ENCODE measurements around the gene LYVE1.
"Not testable (repeated sequence)": the region's sequence is repeated elsewhere in the genome, so short reads cannot be mapped to it uniquely, and the experiment has no call there.

LYVE1 gene, protein sequence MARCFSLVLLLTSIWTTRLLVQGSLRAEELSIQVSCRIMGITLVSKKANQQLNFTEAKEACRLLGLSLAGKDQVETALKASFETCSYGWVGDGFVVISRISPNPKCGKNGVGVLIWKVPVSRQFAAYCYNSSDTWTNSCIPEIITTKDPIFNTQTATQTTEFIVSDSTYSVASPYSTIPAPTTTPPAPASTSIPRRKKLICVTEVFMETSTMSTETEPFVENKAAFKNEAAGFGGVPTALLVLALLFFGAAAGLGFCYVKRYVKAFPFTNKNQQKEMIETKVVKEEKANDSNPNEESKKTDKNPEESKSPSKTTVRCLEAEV

DNA sequence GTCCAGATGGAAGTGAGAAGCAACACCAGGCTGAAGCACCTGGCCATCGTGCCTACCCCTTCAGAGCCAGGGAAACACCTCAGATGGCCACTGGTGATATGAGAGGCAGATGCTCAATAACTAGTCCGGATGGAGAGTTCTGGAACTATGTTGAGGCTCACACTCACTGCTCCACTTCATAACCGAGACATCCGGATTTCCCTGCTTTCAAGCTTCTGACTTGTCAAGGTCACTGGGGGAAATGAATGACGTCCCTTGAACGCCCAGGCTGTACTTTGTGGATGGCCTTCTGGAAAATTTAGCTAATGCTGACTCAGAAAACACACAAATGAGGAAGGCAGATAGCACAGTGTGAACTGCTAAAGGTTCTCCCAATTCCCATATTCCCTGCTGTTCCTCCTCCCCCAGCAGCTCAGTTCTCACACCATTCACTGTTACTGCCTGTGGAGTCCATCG lies at the start of gene LYVE1:
Gene LYVE1, minus strand, starts transcription at position 180 of the 456 bp plus-strand sequence. Its CDS starts 133 bp downstream, at position 47.
- no peak for DNase-seq

DNA sequence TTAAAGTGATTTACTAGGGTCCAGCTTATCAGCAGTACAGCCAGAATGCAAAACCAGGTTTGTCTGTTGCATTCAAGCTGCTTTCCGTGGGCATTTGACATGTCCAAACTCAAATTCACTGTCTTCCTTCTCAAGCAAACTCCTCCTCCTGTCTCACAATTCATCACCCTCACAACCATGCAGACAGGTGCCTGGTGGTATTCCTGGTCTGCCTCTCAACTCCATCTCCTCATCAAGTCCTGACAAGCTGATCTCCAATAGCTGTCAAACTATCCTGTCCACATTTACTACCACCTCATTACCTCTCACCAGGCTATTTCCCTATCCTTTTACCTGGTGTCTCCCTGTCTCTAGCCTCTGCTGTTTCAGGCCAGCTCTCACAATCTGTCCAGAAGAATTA lies 49.1 kb upstream of the LYVE1 start:
- no peak for DNase-seq

DNA sequence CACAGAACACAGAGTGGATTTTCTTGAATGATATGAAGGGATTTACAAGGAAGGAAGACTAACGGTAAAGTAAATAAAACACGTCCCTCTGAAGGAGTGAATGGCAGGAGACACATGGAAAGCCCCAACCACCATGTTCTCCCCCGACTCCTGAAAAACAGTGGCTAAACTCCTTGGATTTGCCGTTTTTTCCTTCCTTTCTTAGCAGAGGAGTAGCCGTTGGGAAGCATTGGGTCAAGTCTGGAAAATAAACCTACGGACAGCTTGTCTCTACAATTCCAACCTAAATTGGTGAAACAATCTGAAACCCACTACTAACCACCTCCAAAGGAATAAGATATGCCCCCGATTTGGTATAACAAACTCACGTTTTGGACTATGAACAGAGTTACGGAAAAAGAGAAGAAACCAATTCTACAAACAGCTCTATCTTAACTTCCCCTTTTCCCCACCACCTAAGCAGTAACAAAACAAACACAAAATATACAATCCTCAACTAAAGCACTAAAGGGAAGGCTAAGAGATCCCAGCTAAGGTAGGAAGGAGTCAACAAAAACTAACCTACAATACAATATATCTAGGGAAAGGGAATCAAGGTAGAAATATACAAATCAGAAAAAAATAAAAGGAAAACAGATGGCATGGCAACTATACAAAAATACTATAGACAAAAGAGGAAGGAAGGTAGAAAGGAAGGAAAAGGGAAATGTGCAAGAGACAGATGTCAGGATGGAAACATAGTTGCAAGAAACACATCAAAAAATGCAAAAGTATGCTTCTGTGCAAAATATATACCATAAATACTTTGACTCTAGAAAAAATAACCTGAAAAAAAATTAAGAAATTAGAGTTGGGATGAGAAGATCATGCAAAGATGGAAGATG lies 43.8 kb upstream of the LYVE1 start:
- no peak for DNase-seq

DNA sequence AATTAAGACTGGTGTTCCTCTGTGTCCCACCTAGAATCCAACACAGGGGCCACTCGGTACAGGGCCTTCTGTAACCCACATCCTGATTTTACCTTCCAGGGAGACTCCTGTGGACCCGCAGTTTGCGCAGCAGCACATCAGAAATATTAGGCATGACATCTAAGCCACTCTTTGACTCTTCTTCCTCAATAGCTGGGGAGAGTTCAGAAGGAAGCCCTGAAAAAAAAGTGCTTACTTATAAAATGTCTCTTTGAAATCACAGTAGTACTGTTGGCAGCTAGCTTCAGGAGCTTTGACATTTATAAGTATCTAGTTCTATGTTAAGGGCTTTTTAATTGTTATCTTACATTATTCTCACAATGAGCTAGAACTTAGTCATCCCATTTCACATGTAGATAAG lies 41.2 kb upstream of the LYVE1 start:
- DNase-seq, result no peak

DNA sequence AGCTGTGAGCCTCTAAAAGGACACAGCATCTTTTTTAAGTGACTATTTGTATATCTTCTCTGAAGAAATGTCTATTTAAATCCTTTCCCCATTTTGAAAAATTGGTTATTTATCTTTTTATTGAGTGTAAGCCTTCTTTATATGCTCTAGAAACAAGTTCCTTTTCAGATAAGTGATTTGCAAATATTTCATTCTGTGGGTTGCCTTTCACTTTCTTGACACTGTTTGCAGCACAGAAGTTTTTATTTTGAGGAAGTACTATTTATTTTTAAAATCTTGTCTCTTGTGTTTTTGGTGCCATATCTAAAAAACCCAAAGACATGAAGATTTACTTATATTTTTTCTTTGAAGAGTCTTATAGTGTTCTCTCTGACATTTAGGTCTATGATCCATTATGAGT lies 40.1 kb upstream of the LYVE1 start:
- DNase-seq, result no peak

DNA sequence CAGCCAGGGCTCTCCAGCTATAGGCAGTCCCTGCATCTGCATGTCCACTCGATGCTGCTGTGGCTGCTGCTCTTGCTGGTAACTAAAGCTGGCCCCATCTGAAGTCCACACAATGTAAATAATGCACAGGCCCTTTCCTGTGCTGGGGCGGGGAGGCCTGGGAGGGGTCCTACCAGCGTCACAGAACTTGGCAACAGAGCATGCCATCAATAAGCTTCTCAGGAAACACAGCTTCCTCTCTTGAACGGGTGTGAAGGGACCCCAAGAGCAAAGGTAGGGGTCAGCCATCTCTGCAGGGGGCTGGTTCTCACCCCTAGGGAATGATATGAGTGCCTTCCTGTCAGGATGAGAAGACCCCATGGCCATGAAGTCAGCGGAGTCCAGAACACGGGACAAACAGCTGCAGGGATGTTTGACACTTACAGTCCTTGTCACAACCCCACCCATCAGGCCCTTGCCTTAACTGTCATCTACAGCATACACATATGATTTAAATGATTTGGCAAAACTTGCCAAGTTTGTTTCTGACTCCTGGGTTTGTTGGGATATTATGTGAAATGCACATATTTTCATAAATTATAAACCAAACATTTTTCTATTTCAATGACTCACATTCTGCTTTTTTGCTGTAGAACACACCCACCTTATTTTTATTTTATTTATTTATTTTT lies 39.1 kb upstream of the LYVE1 start:
- no peak for DNase-seq

DNA sequence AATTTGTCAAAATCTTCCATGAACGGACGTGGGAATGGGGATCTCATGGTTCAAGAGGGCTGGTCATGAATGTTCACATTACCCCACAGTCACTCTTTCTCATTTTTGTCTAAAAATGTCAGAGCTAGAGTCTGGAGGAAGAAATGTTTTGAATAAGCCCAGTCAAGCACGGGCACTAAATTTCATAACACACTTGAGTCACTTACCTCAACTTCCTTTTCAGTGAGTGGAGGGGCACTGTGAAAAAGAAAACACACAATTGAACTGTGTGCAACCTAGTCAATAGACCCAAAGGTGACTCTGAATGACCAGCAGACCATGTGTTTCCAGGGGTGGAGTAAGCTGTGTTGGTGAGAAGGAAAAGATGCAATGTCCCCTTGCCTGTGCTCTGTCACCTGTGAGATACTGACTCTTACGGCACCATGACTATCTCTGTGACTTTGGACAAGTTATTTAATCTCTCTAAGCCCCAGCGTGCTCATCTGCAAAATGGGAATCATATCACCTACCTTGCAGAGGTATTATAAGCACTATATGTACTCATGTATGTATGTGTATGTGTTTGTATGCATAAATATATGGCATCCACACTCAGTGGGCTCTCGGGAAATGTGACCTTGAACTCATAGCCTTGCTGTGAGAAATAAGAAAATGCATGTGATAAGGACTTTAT lies 38.2 kb upstream of the LYVE1 start:
- DNase-seq, result no peak

DNA sequence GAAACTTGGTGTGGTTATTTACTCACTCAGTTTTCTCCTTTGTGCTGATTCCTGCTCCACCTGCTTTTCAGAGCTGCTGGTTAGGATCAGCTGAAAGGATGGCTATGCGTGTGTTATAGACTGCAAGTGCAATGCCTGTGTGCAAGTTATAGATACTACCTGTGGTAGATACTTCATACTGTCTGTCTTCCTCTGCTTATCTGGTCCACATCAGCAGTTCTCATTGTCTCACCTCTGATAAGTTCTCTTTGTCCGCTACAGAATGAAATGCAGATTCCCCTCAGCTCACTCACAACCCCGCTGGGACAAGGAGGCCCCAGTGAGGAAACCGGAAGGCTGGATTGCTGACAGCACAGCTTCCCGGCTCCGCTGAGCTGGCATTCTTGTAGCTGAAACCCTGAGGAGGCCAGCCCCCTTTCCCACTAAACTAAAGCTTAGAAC lies 37.5 kb upstream of the LYVE1 start:
- DNase-seq, result no peak

DNA sequence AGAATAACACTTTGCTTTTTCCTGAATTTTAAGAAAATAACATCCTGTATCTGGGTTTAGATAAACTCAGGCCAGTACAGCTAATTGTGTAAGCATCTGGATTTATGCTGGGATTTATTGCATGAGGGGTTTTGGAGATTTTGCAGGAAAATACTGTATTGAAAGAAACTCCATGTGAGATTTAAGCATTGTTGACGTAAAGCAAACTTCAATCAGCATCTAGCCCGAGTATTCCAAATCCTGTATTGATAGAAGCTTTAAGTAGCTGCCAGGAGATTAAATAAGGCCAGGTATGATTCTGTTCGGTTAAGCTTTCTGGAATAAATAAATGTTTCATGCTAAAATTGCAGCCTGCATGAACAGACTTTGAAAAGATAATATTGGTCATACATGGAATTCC lies 36.3 kb upstream of the LYVE1 start:
- no peak for DNase-seq

DNA sequence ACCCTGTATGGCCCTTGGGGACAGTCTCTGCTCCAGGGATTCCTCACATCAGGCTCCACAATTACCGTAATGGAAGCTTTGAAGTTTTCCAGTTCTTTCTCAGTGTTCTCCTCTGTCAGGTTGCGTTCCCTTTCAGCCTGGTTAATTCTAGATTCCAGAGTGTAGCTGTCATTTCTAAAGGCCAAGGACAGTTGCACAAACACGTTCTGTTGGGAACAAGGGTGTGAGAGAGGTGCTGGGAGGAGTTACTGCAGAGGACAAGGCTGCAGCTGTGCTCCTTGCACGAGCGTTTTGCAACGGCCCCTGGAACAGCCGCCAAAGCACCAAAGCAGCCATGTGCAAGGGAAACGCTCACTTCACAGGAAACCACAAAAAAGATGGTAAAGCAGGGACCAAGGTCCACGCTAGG lies 35.9 kb upstream of the LYVE1 start:
- DNase-seq, result no peak

DNA sequence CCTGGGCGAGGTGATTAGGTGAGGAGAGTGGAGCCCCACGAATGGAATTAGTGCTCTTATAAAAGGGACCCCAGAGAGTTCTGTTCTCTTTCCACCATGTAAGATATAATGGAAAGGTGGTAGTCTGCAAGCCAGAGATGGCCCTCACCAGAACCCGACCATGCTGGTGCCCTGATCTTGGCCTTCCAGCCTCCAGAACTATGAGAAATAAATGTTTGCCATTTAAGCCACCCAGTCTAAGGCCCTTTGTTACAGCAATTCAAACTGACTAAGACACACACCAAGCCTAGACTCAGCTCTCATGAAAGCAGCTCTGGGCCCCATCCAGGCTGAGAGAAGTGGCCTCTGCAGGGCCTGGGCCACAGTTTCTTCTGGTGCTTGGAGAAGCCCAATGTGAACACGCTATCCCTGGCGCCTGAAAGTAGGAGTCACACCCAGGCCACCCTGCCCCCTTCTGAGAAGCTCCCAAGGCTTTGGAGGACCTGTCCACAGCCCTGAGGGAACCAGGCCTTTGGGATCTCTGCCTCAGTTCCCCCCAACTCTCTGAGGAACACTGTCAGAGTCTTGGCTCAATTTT lies 35.3 kb upstream of the LYVE1 start:
- no peak for DNase-seq

DNA sequence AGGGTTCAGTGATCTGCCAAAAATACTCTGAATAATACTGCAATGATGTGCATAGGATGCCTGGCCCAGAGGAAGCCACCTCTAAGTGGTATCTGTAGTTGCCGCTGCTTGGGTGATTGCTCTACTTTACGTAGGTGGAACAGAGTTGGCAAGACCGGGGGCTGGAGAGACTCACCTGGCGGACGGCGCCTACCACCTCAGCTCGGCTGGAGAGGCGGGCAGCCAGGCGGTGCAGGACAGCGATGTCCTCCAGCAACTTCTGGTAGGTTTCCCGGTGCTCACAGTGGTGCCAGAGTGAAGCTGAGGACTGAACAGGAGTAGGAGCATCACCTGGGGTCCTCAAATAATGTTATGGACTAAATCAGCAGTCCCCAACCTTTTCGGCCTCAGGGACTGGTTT lies 34.5 kb upstream of the LYVE1 start:
- no peak for DNase-seq

DNA sequence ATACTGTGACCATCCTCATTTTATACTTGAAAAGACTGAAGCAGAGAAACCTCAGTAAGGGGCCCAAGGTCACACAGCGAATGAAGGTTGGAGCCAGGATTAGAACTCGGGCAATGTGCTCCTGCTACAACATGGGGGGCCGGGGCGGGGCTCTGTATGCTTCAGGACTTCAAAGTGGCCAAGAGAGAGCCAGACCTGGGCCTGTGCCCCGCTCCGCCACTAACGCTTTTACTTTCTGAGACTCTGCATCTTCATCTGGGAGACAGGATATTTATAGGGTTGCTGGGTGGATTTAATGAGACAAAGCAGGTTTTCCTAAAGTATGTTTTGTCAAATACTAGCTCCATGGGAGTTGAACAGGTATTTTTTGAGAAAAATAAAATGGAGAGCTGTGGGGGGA lies 33.9 kb upstream of the LYVE1 start:
- no peak for DNase-seq

DNA sequence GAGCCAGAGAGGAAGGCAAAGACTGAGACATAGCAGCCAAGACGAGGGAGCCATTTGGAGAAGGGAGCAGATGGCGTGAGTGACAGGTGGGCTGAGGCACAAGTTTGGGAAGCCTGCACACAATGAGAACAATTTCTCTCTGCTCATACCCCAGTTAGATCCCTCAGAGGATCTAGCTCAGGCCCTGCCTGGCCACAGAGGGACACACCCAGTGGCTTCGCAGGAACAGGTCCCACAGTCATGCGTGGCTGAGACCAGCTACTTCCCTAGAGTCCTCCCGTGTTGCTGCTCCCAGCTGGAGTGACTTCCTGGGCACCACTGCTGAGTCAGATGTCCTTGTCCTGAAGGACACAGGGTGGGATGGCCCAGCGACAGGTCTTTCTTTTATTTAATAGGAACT lies 33.4 kb upstream of the LYVE1 start:
- DNase-seq, result no peak

DNA sequence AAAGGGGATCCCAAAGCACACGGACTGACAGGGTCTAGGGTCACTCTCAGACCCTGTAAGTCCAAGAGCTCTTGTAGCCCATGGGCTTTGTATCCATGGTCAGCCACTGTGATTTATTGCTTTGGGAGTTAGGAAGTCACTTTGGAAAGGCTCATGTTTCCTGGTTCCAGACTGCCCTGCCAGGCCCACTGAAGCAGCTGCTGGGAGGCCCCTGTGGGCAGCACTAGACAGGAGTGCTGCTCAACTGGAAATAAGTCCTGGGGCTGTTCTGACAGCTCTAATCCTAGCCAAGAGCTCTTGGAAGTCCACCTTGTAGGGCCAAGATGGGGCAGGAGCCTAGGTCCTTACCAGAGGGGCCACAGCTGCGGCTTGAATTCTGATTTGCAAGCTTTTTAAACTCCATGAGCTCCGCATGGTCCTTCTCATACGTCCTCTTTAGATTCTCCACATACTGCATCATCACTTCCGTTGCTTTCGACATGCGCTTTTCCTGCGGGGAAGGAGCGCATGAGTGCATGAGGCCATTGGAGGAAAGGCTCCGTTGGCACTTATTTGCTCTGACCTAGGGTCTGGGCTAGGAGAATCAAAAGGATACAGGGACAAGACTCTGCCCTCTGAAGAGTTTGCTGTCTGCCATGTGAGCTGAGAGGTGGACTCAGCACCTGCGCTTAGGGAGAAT lies 32.2 kb upstream of the LYVE1 start:
- DNase-seq, result no peak

DNA sequence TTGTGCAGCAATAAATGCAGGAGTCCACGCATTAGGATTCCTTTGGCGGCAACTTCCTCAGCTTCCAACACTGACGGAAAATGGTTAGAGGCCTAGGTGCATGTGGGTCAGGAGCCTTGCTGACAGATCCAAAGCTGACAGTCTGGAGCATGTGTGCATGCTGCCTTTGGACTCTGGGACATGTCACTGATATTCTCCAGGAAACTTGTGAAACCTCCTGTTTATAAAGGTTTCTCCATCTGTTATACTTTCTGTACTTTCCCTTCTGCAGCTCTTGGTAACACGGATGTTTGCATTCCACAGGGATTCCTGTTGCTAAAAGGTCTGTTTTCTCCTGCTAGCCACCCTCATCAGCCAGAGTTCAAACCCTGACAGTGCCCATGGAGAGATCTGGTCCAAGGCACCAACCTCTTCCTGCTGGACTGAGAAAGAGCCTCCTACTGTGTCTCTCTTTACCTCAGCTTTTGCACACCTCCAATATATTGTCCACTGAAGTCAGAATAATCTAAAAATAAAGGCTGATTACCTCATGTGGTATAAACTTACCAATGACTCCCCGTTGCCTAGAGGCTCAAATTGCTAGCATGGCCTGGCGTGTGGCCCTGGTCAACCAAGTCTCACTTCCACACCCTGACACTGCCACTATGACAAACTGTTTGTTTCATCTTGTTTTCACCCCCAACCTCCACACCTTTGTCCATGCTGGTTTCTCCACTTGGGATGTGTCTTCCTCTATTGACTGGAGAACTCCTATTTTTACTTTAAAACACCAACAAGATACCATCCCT lies 31.1 kb upstream of the LYVE1 start:
- DNase-seq, result no peak

DNA sequence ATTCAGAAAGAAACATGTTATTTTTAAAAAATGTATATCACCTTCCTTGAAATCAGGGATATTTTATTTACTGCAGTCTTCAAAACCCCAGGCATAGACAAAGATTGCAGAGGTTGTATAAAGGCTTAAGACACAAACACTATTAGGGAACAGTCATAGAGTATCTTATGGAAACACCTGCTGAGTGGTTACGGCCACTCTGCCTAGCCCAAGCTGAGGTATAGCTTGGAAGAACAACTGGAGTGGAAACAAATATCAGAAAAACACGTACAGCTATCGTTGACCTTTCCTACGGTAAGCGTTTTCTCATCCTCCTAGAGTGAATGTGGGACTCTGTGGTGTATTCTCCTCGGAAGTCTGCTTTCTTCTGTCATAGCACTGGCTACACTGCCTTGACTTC lies 30.4 kb upstream of the LYVE1 start:
- DNase-seq, result no peak

DNA sequence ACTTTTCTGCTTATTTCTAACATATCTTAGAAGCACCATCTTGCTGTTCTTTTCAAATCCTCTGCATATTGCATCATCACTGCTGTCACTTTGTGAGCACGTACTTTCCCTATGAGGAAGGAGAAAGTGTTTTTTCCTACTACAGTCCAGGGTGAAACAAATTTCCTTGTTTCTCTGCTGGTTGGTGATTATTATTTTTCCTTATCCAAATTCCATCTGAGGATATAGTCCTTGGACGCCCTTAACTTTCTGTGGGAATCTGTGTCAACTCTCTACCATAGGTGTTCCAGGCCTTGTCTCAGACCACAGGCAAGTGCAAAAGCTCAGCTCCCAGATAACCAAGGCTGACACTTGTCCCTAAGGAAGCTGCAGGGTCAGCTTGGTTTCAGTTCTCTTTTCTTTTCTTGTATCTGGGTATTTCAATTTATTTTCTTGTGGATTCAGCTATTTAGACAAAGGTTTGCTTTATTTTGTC lies 29.4 kb upstream of the LYVE1 start:
- no peak for DNase-seq

DNA sequence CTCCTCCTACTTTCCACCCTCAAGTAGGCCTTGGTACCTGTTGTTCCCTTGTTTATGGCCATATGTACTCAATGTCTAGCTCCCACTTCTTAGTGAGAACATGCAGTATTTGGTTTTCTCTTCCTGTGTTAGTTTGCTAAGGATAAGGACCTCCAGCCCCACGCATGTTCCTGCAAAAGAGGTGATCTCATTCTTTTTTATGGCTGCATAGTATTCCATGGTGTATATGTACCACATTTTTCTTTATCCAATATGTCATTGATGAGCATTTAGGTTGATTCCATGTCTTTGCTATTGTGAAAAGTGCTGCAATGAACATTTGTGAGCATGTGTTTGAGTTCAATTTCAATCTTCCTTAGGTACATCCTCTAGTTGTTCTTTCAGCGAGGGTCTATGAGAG lies 27.4 kb upstream of the LYVE1 start:
- not testable (repeated sequence) for DNase-seq

DNA sequence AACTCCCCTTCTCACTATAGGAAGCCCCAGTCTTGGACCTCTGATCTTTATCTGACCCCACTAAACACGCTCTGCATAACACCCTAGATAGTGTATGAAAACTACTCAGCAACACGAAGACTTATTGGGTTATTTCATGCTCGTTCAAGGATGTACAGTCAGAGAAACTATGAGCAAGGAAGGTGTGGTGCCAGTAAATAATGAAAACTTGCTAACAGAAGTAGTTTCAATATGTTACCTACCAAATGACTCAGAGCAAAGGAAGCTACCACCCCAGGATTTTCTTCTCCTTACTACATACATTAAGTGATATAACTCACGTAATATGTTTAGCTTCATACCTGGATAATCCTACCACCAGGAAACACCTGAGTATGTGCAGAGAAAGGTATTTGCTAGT lies 25.9 kb upstream of the LYVE1 start:
- DNase-seq, result no peak

DNA sequence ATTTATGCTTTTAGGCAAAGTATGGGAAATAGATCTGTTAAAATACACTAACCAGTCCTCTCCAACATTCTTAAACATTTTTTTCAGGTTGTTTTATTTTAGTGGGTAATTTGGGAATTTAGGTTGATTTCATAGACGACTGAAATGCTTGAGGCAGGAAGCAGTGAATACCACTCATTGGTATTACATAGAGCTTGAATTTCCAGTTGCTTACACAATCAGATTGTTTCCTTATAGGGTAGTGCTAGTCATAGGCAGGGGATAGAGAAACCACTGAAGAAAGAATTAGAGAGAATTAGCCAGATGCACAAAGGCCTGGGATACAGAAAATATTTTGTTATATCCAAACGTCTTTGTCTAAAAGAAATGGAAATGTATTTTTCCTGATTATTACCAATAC lies 23.9 kb upstream of the LYVE1 start:
- DNase-seq, result no peak
